Skin epidermis (tissue), 12 donors: ENCODE data around the gene ZFAND3.

Experiments
- H3K27ac ChIP-seq, 21 experiments: fragments of 200-600 bp; sonication (generic) in 11 of 21; one replicate each; pipeline ENCODE4 v1.5.0; 2020; ENCODE audit warnings: mild to moderate bottlenecking in 3 of 21, inconsistent platforms in 2 of 21, moderate library complexity in 2 of 21
- H3K4me3 ChIP-seq, 7 experiments: fragments of 200-600 bp; sonication (generic) in 2 of 7; one replicate each; pipeline ENCODE4 v1.5.0; 2020; ENCODE audit warnings: inconsistent platforms in 2 of 7, mild to moderate bottlenecking in 2 of 7, moderate library complexity in 1 of 7

The ZFAND3 gene

DNA sequence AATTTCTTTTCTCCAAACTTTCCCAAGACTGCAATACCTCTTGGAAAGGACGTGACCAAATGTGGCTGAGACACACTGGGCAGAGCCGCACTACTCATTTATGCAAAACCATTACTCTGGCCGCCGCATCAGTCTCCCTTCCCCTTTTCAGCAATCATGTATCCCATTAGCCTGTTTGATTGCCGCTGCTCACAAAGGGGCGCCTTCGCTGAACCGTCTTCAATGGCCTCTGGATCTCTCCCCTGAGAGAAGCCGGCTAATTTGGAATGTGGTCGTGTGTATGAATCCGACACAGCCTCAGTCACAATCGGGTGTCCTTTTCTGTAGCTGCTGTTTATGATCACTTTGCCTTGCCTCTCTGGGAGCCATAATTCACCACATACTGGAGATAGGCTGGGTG is 361.1 kb downstream of the ZFAND3 start:
- Histone ChIP-seq H3K27ac (no peak overlapping the region), H3K4me3 (no peak overlapping the region)

DNA sequence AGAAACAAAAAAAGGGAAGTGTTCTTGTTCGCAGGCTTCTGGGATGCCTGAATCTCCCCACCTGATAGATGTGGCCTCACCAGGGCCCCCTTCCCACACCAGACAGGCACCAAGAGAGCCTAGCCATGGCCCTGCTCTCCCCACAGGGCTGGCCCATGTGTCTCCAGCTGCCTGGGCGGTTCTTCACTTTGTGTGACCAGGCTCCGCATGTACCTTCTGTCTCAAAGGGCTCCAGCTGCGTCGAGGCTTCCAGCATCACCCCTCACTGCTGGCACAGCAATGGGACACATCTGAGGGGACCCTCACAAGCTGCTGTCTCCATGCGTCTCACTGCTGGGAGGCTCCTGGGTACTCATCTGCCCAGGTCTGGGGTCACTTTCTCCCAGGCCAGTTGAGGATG is 362.9 kb downstream of the ZFAND3 start:
- no peak overlapping the region for H3K27ac ChIP-seq
- no peak overlapping the region for H3K4me3 ChIP-seq

DNA sequence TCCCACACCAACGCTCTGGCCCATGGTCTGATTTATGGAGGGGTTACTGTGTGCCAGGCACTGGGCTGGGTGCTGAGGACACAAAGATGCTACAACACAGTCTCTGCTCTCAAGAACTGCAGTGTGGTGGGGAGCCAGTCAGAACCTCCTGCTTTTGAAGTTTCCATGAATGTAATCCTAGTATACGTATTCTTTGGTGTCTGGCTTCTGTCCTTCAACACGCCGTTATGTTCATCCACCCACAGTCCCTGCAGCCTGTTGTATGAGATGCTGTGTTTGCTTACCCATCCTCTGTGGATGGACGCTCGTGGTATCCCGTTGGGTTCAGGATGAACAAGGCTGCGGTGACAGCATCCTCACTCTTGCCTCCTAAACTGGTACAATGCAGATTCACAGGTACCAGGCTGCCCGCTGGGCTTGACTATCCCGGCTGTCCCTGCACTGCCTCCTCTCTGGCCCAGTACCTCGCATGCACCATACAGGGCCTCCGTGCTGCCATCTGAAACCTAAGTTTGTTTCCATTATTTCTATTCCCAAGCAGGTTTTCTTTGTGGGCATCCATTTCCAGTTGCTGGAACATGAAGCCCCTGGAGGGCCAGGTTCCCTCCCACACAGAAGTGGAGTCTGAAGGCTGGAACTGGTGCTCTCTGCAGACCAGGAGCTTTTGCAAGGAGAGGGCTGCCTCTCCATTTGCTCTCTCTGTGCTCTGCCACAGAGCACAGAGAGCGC is 364.5 kb downstream of the ZFAND3 start:
- Histone ChIP-seq H3K4me3 (no peak overlapping the region), H3K27ac (no peak overlapping the region)

DNA sequence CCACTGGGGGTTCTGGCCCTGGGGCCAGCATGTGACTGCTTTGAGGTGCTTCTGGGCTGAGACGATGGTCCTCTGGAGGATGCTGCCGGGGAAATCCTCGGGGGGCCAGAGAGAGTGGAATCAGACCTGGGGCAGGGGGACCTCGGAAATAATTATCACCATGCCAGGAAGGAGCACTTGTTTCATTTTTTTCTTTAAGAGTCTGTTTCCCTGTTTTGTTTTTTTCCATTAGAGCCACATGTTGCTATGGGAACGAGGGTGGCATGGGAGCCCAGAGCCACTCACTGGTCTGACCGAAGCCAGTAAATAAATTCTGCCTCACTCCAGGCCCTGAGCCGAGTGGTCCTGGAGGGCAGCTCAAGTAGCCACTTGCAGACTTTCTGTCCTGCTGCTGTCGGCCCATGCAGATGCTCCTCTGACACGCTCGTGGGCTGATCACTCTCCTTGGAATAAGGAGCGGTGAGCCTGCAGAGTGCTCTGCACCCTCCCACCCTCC is 365.1 kb downstream of the ZFAND3 start:
- H3K4me3 ChIP-seq, result no peak overlapping the region
- H3K27ac ChIP-seq, result no peak overlapping the region

DNA sequence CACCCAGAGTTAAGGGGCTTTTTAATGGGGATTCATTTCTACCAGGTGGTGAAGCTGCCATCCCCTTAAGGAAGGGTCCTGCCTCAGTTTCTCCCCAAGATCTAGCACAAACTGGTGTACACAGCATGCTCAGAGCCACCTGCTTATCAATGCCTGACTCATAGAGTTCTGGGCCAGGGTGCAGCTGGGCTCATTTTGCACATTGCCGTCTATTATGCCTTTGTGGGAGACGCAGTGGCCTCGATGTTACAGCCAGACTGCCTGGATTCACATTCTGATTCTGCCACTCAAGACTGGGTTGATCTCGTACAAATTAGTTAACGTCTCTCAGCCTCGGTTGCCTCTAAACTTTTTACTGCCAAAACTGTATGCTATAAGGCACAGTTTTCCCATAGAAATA is 365.7 kb downstream of the ZFAND3 start:
- Histone ChIP-seq H3K4me3 (no peak overlapping the region), H3K27ac (no peak overlapping the region)

DNA sequence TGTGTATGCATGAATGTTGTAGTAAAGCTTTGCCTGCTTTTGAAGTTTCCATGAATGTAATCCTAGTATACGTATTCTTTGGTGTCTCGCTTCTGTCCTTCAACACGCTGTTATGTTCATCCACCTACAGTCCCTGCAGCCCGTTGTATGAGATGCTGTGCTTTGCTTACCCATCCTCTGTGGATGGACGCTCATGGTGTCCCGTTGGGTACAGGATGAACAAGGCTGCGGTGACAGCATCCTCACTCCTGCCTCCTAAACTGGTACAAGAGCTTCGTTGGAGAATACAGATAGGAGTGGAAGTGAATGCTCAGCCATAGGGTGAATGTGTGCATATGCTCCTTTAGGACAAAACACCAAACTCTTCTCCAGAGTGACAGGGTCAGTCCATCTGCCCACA is 366.2 kb downstream of the ZFAND3 start:
- no peak overlapping the region for H3K4me3 ChIP-seq
- H3K27ac ChIP-seq, result no peak overlapping the region

DNA sequence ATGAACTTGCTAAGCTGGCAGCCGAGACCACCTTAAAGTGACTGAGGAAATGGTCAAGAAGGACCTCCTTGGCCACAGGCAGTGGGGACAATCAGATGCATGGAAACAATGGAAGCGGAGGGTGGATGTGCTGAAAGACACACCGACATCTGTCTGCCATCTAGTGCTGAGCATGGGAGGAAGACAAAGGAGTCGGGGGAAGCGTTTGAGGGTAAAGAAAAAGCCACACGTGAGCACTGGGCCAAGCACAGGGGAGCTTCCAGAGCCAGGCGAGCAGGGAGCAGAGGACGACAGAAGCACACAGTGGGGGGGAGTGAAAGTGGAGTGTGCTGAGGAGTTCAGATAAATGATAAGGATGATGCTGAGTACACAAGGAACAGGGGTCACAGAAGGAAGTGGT is 367.8 kb downstream of the ZFAND3 start:
- H3K4me3 ChIP-seq, result no peak overlapping the region
- no peak overlapping the region for H3K27ac ChIP-seq

DNA sequence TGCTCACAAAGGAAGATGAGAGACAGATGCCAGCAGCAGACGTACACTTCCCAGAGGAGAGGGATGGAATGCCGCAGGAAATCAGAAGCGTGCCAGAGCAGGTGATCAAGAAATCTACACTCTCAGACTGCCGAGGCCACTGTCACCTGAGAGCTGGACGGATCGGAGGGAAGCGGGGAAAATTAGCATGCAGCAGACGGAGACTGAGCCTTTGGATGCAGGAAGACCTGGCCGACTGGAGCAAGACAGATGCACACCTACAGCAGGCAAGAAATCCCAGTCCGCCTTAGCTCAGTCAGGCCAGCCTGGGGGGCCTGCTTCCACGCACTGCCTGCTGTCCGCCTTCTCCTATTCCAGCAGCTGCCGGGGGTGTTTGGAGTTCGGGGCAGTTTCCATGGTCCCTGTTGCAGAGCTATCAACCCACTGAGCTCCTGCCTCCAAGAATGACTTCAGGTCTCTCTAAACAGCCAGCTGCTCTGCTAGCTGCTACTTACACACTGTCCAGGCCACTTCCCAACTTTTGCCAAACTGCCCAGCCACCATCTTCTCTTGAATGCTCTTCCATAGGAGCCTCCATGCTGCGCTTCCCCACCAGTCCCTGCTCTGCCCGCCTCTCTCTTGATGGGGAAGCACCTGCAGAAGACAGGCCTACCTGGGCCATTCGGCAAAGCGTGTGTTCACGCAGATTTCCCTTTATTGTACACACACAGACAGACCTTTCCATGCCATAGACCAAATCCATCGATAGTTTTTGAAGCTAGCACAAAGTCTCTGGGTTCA is 368.5 kb downstream of the ZFAND3 start:
- Histone ChIP-seq H3K27ac (no peak overlapping the region), H3K4me3 (no peak overlapping the region)

DNA sequence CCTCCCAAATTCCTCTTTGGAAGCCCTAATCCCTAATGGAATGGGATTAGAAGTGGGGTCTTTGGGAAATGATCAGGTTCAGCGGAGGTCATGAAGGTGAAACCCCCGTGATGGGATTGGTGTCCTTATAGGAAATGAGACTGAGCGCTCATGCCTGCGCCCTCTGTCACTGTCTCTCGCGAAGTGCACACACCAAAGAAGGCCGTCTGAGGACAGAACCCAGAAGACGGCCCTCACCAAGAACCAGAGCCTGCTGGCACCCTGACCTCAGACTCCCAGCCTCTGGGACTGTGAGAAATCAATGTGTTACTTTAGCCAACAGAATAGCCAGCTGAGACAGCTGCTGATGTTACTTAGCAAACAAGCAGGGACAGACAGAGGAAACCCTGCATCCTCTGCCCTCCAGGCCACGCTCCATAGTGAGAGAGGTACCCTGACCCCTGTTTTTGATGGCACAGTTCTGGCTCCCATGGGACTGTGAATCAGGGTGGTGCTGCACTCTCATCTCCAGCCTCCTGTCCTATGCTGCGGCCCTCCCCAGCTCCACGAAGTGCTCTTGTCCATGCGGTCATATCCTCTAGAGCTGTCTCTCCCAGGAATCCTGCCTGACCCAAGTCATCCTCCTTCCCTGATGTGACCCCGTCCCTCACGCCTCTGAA is 369.3 kb downstream of the ZFAND3 start:
- Histone ChIP-seq H3K27ac (no peak overlapping the region), H3K4me3 (no peak overlapping the region)

DNA sequence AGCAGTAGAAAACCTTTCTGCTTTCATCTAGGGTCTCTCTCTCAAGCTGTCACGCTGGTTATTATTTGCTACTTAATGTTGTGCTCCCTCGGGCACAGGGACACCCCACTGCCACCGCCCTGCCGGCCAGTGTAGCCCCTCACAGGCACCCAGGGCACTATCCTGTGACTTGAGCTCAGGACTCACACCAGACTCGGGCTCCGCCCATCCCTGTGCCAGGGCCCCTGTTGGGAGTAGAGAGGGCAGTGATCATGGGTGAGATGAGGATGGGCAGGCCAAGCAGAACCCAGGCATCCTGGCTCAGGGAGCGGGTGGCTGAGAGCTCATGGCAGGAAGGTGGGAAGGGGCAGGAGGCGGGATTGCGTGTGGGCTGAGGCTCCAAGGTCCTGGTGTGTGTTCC is 371.9 kb downstream of the ZFAND3 start:
- no peak overlapping the region for H3K27ac ChIP-seq
- no peak overlapping the region for H3K4me3 ChIP-seq

DNA sequence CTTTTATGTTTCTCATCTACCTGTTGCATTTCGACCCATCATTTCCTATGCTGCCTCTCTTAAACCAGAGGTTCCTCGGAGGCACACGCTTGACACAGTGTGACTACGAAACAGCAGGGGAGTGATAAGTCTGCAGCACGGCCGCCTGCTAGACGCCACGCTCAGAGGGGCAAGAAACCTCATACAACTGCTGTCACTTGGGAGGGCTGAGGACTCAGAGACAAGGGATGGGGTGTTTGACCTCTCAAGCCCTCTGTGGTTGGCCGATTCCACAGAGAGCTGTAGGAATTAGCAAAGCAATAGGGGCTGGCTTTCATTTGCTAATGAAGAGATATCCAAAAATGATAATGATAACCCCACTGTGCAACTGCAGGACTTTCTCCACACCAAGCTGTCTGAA is 372.5 kb downstream of the ZFAND3 start:
- no peak overlapping the region for H3K27ac ChIP-seq

DNA sequence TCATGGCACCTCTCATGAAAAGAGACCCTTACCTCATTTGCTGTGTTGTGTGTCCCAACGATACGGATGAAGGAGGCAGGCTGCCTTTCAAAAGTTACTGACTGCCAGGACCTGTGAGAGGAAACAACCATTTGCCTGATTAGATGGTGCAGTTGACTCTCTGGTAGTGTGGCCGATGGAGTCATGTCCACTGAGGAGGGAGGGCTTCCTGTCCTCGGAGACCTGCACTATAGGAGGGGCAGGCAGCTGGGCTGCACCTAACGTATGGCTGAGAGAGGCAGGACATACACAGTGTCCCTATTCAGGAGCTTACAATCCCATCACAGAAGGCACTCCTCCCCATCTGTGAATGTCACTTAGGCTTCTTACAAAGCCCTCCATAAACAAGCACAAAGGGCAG is 373.0 kb downstream of the ZFAND3 start:
- no peak overlapping the region for H3K27ac ChIP-seq

More for the DNA sequence above, 372.5 kb downstream of the ZFAND3 start:
- H3K4me3 ChIP-seq, result no peak overlapping the region

DNA sequence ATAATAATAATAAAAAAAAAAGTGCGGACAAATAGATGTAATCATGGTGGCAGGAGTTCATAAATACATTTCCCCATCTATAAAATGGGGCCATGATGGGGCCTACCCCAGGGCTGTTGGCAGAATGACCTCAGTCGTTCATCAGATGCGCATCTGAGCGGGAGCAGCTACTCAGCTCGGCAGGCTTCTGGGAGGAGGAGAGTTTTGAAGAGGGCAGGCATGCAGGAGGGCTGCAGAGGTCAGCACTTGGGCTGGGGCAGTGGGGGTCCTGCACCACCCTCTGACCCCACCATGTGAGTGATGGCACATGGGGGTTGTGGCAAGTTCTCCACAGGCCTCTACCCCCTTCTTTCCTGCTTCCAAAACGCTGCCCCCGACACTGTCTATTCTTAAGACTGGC is 373.5 kb downstream of the ZFAND3 start:
- no peak overlapping the region for H3K27ac ChIP-seq
- H3K4me3 ChIP-seq, result no peak overlapping the region

More for the DNA sequence above, 373.0 kb downstream of the ZFAND3 start:
- no peak overlapping the region for H3K4me3 ChIP-seq

DNA sequence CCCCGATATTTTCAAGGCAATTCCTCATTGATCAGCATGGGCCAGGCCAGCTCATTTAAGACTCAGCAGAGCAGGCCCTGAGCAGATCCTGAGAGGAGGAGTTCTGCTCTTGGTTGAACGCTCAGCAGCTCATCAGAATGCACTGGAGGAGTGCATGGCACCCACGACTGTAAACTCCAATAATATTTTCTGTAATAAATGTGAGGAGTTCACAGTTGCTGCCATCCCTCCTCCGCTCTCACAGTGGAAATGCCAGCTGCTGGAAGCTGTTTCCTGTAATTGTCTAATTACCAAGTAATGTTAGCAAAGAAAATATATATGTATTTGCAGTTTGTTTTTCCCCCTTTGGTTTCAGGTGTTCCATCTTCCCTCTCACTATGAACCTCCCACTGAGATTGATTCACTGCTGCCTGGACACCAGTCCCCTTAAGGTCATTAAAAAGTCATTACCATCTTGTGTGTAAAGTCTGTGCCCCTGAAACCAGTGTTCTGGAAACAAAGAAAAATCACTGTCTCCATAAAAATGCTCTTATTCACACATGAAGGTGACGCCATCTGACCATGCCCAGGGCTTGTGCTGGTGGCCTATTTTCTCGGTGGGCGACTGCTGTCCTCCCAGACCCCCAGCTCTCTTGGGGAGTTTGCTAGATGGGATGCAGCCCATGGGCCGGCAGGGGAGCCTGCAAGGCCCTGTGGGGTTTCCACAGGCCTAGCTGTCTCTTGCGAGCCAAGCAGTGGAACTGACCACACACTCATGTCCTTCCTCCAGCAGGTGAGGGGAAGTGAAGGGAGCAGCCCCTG is 374.2 kb downstream of the ZFAND3 start:
- no peak overlapping the region for H3K4me3 ChIP-seq
- no peak overlapping the region for H3K27ac ChIP-seq

DNA sequence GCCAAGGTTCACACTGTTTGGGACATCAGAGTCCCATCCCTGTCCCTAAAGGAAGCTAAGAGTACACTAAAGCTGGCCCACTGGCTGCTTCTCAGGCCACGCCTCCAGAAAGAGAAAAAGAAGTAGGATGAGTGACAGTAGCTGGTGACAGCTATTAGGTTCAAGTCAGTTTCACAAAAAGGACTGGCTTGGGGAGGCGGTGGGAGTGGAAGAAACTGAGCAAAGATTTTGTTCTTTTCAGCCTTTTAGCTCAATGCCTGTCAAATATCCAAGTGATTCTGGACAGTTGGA is 374.7 kb downstream of the ZFAND3 start:
- Histone ChIP-seq H3K27ac (no peak overlapping the region), H3K4me3 (no peak overlapping the region)

DNA sequence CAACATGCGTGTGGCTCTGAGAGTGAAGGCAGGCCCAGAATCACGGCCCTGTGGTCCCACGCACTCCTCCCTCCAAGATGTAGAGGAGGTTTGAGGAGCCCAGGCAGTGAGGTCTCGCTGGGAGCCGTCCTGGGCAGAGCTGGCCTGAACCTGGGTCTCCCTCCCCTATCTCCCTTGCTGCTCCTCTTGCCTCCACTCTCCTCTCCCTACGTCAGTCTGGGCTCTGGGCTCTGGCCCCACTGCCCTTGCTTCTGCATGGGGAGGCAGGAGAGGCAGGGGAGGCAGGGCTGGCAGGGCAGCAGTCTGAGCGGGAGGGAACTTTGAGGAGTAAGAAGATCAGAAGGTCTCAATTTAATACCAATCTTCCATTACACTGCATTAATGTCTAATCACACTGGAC is 375.1 kb downstream of the ZFAND3 start:
- Histone ChIP-seq H3K4me3 (no peak overlapping the region), H3K27ac (no peak overlapping the region)

DNA sequence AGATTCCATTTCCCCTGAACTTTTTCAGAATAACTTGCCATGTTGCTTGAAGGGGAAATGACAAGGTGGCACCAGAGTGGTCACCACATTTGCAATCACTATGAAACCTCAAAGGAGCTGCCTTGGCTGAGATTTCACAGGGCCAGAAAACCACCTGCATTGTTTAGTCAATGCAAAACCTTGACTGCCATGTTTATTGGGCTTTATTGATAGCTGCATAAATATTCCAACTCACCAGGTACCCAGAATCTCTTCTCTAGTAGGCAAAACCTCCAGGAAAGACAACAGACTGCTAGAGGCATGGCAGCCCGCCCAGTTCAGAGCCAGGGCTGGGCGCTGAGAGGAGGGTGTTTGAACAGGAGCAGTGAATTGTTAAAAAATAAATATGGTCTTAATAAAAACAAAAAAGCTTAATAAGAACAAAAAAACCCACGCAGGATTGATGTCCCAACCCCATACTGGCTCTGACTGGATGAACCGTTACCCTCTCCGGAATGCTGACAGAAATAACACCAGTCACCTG is 375.6 kb downstream of the ZFAND3 start:
- H3K4me3 ChIP-seq, result no peak overlapping the region

DNA sequence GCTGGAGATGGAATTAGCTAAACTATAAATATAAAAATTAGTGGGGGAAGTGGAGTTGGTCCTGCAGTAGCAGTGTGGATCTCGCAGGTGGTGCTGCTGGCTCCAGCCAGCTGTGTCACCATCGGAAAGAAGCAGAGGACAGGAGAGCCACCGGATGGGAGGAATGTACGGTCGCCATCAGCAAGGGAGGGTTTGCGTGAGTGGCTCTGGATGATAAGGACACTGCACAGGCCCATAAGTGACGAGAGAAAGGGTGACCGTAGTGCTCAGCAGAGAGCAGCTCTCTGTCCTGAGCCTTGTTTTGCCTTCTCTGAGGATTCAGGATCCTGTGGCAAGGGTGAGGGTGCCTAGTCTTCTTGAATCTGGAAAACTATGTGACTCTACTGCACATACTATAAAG is 378.7 kb downstream of the ZFAND3 start:
- Histone ChIP-seq H3K4me3 (no peak overlapping the region), H3K27ac (no peak overlapping the region)

More for the DNA sequence above, 375.6 kb downstream of the ZFAND3 start:
- H3K27ac ChIP-seq, result no peak overlapping the region
